CD14-positive monocyte (primary cell): ENCODE results near the gene EDC3. TPM values are rescaled to one million over a fixed set of nuclear protein-coding genes. Genes with fewer than 3 reads are reported as not detected.

Experiments
- DNase-seq, 3 donors: peaks; one replicate each; pipeline ENCODE4 v3.0.0-alpha.2; 2011 to 2022
- H2AFZ ChIP-seq: 2 replicates; pipeline ENCODE4 v1.6.0; 2012; ENCODE audit warnings: mild to moderate bottlenecking, low read depth, low read length, inconsistent platforms; ENCODE audit not compliant: insufficient read depth, poor library complexity, severe bottlenecking
- H3K27ac ChIP-seq, 2 donors: 1 replicate in 1 of 2; 2 replicates in 1 of 2; pipeline ENCODE4 v1.5.1; 2012 to 2013; ENCODE audit warnings: low read length in 2 of 2, control low read depth in 1 of 2, inconsistent platforms in 1 of 2, low read depth in 1 of 2, mild to moderate bottlenecking in 1 of 2
- H3K27me3 ChIP-seq, 2 donors: one replicate each; pipeline versions ENCODE4 v1.6.0 to v1.6.1; 2011 to 2013; ENCODE audit warnings: low read length in 2 of 2; ENCODE audit not compliant: control insufficient read depth in 2 of 2, insufficient read depth in 2 of 2
- H3K36me3 ChIP-seq, 2 donors: replicated peaks in 1 of 2; 1 replicate in 1 of 2; 2 replicates in 1 of 2; pipeline versions ENCODE4 v1.5.1 to v1.6.1; 2012 to 2013; ENCODE audit warnings: low read length in 2 of 2, control low read depth in 1 of 2, inconsistent platforms in 1 of 2, mild to moderate bottlenecking in 1 of 2; ENCODE audit not compliant: insufficient read depth in 2 of 2, control insufficient read depth in 1 of 2
- H3K4me1 ChIP-seq, 2 donors: 1 replicate in 1 of 2; 2 replicates in 1 of 2; pipeline versions ENCODE4 v1.5.1 to v1.6.1; 2012 to 2013; ENCODE audit warnings: low read length in 2 of 2, control low read depth in 1 of 2, inconsistent platforms in 1 of 2, mild to moderate bottlenecking in 1 of 2, moderate library complexity in 1 of 2; ENCODE audit not compliant: insufficient read depth in 2 of 2, control insufficient read depth in 1 of 2
- H3K4me2 ChIP-seq: replicated peaks from 2 replicates; pipeline ENCODE3; 2012; ENCODE audit warnings: low read length, moderate library complexity, mild to moderate bottlenecking; ENCODE audit not compliant: poor library complexity, severe bottlenecking; ENCODE audit errors: extremely low read depth
- H3K4me3 ChIP-seq, 3 experiments: fragments of 200-600 bp in 1 of 3; sonication (generic) in 1 of 3; replicated peaks in 1 of 3; 1 replicate in 2 of 3; 2 replicates in 1 of 3; pipeline ENCODE4 v1.5.1; 2011 to 2013; ENCODE audit warnings: low read length in 3 of 3, mild to moderate bottlenecking in 3 of 3, control low read depth in 2 of 3, low read depth in 2 of 3, inconsistent platforms in 1 of 3, moderate library complexity in 1 of 3
- H3K79me2 ChIP-seq: 2 replicates; pipeline ENCODE4 v1.6.0; 2012; ENCODE audit warnings: mild to moderate bottlenecking, control low read depth, inconsistent platforms, low read length, moderate library complexity; ENCODE audit not compliant: insufficient read depth
- H3K9ac ChIP-seq: 2 replicates; pipeline ENCODE4 v1.6.0; 2017; ENCODE audit warnings: low read length, mild to moderate bottlenecking; ENCODE audit not compliant: insufficient read depth, poor library complexity, severe bottlenecking
- H3K9me3 ChIP-seq, 2 donors: replicated peaks in 1 of 2; 1 replicate in 1 of 2; 2 replicates in 1 of 2; pipeline versions ENCODE4 v1.5.1 to v1.6.1; 2012 to 2013; ENCODE audit warnings: low read length in 2 of 2, control low read depth in 1 of 2; ENCODE audit not compliant: control insufficient read depth in 1 of 2, insufficient read depth in 1 of 2
- H4K20me1 ChIP-seq: 2 replicates; pipeline ENCODE4 v1.6.0; 2012; ENCODE audit warnings: mild to moderate bottlenecking, low read length, control low read depth, moderate library complexity; ENCODE audit not compliant: insufficient read depth
- H3K27ac Mint-ChIP-seq, 7 donors: one replicate each; pipeline ENCODE4 v1.8.0; 2020; ENCODE audit warnings: mild to moderate bottlenecking in 7 of 7, mixed read lengths in 7 of 7, moderate library complexity in 6 of 7, inconsistent platforms in 2 of 7
- H3K27me3 Mint-ChIP-seq, 3 donors: one replicate each; pipeline ENCODE4 v1.8.0; 2021 to 2022; ENCODE audit warnings: low read depth in 3 of 3, mild to moderate bottlenecking in 3 of 3, mixed read lengths in 3 of 3, moderate library complexity in 3 of 3, inconsistent platforms in 1 of 3
- H3K36me3 Mint-ChIP-seq, 2 donors: one replicate each; pipeline ENCODE4 v1.8.0; 2020; ENCODE audit warnings: mixed read lengths in 2 of 2, inconsistent platforms in 1 of 2, mild to moderate bottlenecking in 1 of 2
- H3K4me1 Mint-ChIP-seq: one replicate; pipeline ENCODE4 v1.8.0; 2020; ENCODE audit warnings: mild to moderate bottlenecking, mixed read lengths
- H3K4me3 Mint-ChIP-seq, 2 donors: one replicate each; pipeline ENCODE4 v1.8.0; 2020; ENCODE audit warnings: mild to moderate bottlenecking in 2 of 2, mixed read lengths in 2 of 2, moderate library complexity in 1 of 2
- H3K9me3 Mint-ChIP-seq, 7 donors: one replicate each; pipeline ENCODE4 v1.8.0; 2020 to 2022; ENCODE audit warnings: mixed read lengths in 7 of 7, mild to moderate bottlenecking in 6 of 7, moderate library complexity in 6 of 7, inconsistent platforms in 2 of 7
- WGBS: methylation state at CpG from one replicate; pipeline ENCODE4 v1.1.5; 2013; ENCODE audit warnings: missing lambda C conversion rate; ENCODE audit not compliant: insufficient coverage; 5-methylcytosine and 5-hydroxymethylcytosine counted together
- intact Hi-C, 2 donors: fragments of 100-400 bp; cut with micrococcal nuclease; formaldehyde crosslinking; loops; one replicate each; pipeline versions ENCODE4 v1.15.0 to v1.15.1; 2023
- polyA plus RNA-seq, 3 donors: library from polyadenylated mRNA; depleted of rRNA in 1 of 3; unstranded in 2 of 3; stranded (reverse) in 1 of 3; fragments of 300-500 nt in 2 of 3; fragments of >200 nt in 1 of 3; fragmentation: Illumina TruSeq in 2 of 3; gene quantifications; 1 replicate in 2 of 3; 2 replicates in 1 of 3; pipeline ENCODE4 v1.2.3, GENCODE V29; 2012 to 2021
- TF ChIP-seq, protein P1 (sequence below): fragments of 200-600 bp; IDR thresholded peaks from one replicate; pipeline ENCODE4 v1.8.0; 2022; ENCODE audit warnings: antibody characterized with exemption, mild to moderate bottlenecking

EDC3 gene
- polyA plus RNA-seq, 3 donors, result 10.0 to 14.9 (median 10.5) TPM

DNA sequence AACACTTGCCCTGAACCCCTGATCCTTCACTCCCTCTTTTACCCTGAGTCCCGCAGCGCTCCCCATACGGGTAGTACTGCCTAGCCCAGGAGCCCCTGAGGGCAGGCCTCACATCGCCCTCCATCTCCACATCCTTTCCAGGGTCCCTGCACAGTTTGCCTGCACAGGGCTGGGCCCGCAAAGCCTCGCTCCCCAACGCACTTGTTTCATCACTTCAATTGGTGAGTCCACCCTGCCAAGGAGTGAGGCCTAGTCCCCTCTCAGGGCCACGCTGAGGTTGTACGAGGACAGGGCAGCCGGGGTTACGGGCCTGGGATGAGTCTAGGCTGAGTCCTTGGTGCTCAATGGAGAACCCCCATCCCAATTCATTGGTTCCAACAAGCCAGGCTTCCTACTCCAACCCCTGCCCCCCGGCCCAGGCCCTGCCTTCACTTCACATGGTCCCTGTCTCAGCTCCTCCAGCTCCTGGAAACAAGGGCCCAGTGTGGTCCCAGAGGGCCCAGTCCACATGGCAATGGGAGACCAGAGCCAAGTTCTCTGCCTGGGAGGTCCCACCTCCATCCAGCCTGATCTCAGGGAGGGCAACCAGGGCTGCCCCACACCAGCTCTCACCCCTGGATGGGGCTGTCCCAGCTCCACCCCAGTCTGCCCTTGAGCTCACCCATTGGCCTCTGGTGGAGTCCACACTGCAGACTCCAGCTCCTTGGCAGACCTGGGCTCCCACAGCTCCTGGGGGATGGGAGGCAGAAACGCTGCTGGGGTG, 92.6 kb downstream of the EDC3 start:
- Histone ChIP-seq H3K36me3 (no peaks in the 10 kb centered on the region), H4K20me1 (no peaks in the 10 kb centered on the region), H3K9me3 (no peaks in the 10 kb centered on the region), H3K9ac (no peak overlapping the region), H3K27ac (no peak overlapping the region), H3K79me2 (peaks cover 4% of the 10 kb centered on the region), H2AFZ (no peak overlapping the region), H3K27me3 (no peaks in the 10 kb centered on the region), H3K4me3 (no peak overlapping the region), H3K4me1 (peaks cover 9 to 17% of the 10 kb centered on the region in 2 donors), H3K4me2 (no peak overlapping the region)
- DNase-seq, result no peak
- Mint-ChIP-seq H3K4me1 (peaks cover 11% of the 10 kb centered on the region), H3K27ac (peak overlapping the region in 1 of 7 donors; percentile 11), H3K4me3 (no peak overlapping the region), H3K36me3 (peaks cover 0 to 4% of the 10 kb centered on the region in 2 donors), H3K27me3 (peaks cover 0 to 4% (median 2%) of the 10 kb centered on the region in 3 donors), H3K9me3 (peaks cover 0 to 1% (median 0%) of the 10 kb centered on the region in 7 donors)
- TF ChIP-seq, protein P1, sequence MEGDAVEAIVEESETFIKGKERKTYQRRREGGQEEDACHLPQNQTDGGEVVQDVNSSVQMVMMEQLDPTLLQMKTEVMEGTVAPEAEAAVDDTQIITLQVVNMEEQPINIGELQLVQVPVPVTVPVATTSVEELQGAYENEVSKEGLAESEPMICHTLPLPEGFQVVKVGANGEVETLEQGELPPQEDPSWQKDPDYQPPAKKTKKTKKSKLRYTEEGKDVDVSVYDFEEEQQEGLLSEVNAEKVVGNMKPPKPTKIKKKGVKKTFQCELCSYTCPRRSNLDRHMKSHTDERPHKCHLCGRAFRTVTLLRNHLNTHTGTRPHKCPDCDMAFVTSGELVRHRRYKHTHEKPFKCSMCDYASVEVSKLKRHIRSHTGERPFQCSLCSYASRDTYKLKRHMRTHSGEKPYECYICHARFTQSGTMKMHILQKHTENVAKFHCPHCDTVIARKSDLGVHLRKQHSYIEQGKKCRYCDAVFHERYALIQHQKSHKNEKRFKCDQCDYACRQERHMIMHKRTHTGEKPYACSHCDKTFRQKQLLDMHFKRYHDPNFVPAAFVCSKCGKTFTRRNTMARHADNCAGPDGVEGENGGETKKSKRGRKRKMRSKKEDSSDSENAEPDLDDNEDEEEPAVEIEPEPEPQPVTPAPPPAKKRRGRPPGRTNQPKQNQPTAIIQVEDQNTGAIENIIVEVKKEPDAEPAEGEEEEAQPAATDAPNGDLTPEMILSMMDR, result no peak
- WGBS, result 96% methylated on average over 11 of the region's 13 CpGs
- intact Hi-C loops, result no loop called here

DNA sequence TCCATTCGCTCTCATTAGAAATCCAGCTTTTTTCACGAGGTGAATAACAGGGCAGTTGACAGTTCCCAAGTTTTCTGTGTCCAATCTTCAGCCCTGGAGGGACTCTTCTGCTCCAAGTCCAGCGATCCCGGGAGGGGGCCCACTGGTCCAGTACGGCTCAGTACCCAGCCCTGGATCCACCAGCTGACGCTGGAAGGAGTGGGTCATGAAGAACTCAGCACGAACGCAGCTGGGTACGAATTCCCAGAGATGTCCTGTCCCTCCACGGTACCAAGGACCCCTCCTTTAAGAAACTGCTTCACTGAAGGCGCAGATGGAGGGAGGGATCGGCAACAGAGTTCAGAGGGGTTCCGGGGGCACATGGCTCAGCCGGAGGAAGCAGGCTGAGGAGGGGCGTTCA, 96.7 kb downstream of the EDC3 start:
- no peaks in the 10 kb centered on the region for H4K20me1 ChIP-seq
- TF ChIP-seq, protein P1, result no peak
- H3K4me3 ChIP-seq, result peak overlapping the region in 2 of 3 experiments; percentile 73 to 97
- Mint-ChIP-seq H3K36me3 (peaks cover 18 to 32% of the 10 kb centered on the region in 2 donors), H3K9me3 (peaks cover 0 to 1% (median 0%) of the 10 kb centered on the region in 7 donors), H3K27me3 (no peaks in the 10 kb centered on the region), H3K4me1 (peaks cover 15% of the 10 kb centered on the region), H3K4me3 (peak overlapping the region; percentile 97 to 100), H3K27ac (peak overlapping the region in 4 of 7 donors; percentile 91 to 99 (median 98))
- peak overlapping the region; percentile 69 for H3K9ac ChIP-seq
- intact Hi-C loops, result loop anchor here (2.0 to 5.0 kb wide), 3 partner anchors 14 to 57 kb away; partner anchors contain the start of genes ARID3B (in 1 of the 2) and CLK3 (in 1 of the 2)
- peak overlapping the region; percentile 95 for H2AFZ ChIP-seq
- H3K27ac ChIP-seq, result peak overlapping the region; percentile 65 to 85
- H3K27me3 ChIP-seq, result no peaks in the 10 kb centered on the region
- peaks cover 4% of the 10 kb centered on the region for H3K79me2 ChIP-seq
- DNase-seq, result no peak
- H3K9me3 ChIP-seq, result no peaks in the 10 kb centered on the region
- peaks cover 13 to 17% of the 10 kb centered on the region in 2 donors for H3K4me1 ChIP-seq
- H3K4me2 ChIP-seq, result peak overlapping the region; percentile 96
- H3K36me3 ChIP-seq, result peaks cover 11 to 18% of the 10 kb centered on the region in 2 donors
- 94% methylated on average over 14 of the region's 15 CpGs for WGBS
